GM18867 (cell line): ENCODE data around the gene ALG12.

Experiments
- ATAC-seq: cut with Tn5 transposase; IDR thresholded peaks from one replicate; pipeline ENCODE4 v1.9.1; 2021; ENCODE audit warnings: mild to moderate bottlenecking, moderate library complexity; ENCODE audit not compliant: unreplicated experiment

The ALG12 gene

GRCh38 chr22:49933236-49934159 is 15.3 kb upstream of the ALG12 start:
- ATAC-seq: no peak

GRCh38 chr22:49930596-49931412 is 12.6 kb upstream of the ALG12 start:
- no peak for ATAC-seq

- no peak for ATAC-seq
These were observed 11.8 kb upstream of the ALG12 start for GRCh38 chr22:49929994-49930575.

- no peak for ATAC-seq
These were observed 11.2 kb upstream of the ALG12 start for GRCh38 chr22:49929211-49929979.

GRCh38 chr22:49928555-49929210 is 10.4 kb upstream of the ALG12 start:
- no peak for ATAC-seq

GRCh38 chr22:49928185-49928495 is 9.9 kb upstream of the ALG12 start:
- no peak for ATAC-seq

- no peak for ATAC-seq
These were observed 9.4 kb upstream of the ALG12 start for GRCh38 chr22:49927483-49928184.

- ATAC-seq: no peak
These were observed 8.7 kb upstream of the ALG12 start for GRCh38 chr22:49926916-49927315.

- ATAC-seq: no peak
These were observed 7.4 kb upstream of the ALG12 start for GRCh38 chr22:49925525-49926128.

- no peak for ATAC-seq
These were observed 6.0 kb upstream of the ALG12 start for GRCh38 chr22:49924113-49924833.

GRCh38 chr22:49923445-49923844 is 5.2 kb upstream of the ALG12 start:
- ATAC-seq: no peak

GRCh38 chr22:49922926-49923325 is 4.7 kb upstream of the ALG12 start:
- ATAC-seq: no peak

GRCh38 chr22:49922484-49922883 is 4.2 kb upstream of the ALG12 start:
- ATAC-seq: no peak

GRCh38 chr22:49921508-49922278 is 3.5 kb upstream of the ALG12 start:
- ATAC-seq: no peak

- ATAC-seq: no peak
These were observed 2.6 kb upstream of the ALG12 start for GRCh38 chr22:49920859-49921258.

- no peak for ATAC-seq
These were observed 958 bp upstream of the ALG12 start for GRCh38 chr22:49918911-49919881.

GRCh38 chr22:49916831-49917230 is 1.4 kb downstream of the ALG12 start:
- no peak for ATAC-seq
